NCI-H2081 treated with DMSO at 0.1 percent for 48 hours (cell line): ENCODE data around the gene COPG1.

Experiments
- DNase-seq: peaks from one replicate; lab custom pipeline; 2025; lab: John Stamatoyannopoulos, UW

Gene COPG1

GRCh38 chr3:129280183-129280582 is 30.8 kb downstream of the COPG1 start:
- DNase-seq: no peak

DNA sequence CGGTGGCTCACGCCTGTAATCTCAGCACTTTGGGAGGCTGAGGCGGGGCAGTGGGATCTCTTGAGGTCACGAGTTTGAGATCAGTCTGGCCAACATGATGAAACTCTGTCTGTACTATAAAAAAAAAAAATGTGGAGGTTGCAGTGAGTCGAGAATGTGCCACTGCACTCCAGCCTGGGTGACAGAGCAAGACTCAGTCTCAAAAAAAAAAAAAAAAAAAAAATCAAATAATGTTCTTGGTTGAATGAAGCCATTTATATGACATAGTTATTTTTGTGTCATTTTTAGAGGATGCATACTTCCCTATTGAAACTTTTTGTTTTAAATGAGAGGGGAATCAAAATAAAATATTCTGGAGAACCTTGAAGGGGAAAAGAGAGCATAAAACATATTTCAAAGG is 32.3 kb downstream of the COPG1 start:
- DNase-seq: no peak

GRCh38 chr3:129282727-129283327 is 33.4 kb downstream of the COPG1 start:
- DNase-seq: no peak

DNA sequence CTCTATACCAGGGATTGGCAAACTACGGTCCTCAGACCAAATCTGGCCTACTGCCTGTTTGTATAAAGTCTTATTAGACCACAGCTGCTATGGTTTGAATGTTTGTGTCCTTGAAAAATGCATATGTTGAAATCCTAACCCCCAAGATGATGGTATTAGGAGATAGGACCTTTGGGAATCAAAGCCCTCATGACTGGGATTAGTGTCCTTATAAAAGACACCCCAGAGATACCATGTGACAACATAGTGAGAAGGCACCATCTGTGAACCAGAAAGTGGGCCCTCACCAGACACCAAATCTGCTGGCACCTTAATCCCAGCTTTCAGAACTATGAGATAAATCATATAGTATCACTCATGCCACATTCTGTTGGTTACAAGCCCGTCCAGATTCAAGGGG is 36.7 kb downstream of the COPG1 start:
- DNase-seq: no peak

- no peak for DNase-seq
Measured at GRCh38 chr3:129288446-129288845, 39.0 kb downstream of the COPG1 start.

DNA sequence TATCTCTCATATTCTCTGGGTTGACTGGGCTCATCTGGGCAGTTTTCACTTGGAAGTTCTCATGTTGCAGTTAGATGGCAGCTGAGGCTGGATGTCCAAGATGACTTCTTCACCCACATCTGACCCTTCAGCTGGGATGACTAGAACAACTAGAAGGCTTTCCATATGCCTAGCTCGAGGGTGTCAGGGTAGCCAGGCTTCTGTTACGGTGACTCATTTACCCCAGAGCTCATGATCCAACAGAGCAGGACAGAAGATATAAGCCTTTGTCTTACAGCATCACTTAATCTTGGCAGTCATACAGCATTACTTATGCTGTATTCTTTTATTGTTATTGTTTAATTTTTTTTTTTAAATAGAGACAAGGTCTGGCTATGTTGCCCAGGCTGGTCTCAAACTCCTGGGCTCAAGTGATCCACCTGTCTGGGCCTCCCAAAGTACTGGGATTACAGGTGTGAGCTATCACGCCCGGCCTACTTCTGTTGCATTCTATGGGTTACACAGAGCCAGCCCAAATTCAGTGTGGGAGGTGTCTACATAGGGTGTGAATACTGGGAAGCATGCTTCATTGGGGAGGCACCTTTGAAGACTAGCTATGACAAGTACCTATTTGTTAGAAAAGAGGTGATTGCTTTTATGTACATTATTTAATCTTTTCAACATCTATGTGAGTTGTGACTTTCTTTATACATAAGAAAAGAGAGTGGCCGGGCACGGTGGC is 40.0 kb downstream of the COPG1 start:
- no peak for DNase-seq

DNA sequence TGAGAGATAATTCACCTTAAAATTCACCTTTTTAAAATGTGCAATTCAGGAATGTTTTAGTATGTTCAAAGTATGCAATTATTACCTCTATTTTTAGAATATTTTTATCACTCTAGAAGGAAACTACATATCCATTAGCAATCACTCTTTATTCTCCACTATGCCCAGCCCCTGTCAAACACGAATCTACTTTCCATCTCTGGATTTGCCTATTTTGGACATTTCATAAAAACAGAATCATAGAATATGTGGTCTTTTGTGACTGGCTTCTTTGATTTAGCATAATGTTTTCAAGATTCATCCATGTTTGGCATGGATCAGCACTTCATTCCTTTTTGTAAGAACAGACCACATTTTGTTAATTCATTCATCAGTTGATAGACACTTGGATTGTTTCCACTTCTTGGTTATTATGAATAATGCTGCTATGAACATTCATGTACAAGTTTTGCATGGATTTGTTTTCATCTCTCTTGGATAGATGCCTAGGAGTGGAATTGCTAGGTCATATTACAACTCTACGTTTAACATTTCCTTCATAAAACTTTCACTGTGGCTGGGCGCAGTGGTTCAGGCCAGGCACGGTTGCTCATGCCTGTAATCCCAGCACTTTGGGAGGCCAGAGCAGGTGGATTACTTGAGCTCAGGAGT is 42.0 kb downstream of the COPG1 start:
- no peak for DNase-seq

GRCh38 chr3:129295286-129295685 is 45.9 kb downstream of the COPG1 start:
- DNase-seq: no peak

GRCh38 chr3:129304146-129304961 is 54.9 kb downstream of the COPG1 start:
- no peak for DNase-seq

DNA sequence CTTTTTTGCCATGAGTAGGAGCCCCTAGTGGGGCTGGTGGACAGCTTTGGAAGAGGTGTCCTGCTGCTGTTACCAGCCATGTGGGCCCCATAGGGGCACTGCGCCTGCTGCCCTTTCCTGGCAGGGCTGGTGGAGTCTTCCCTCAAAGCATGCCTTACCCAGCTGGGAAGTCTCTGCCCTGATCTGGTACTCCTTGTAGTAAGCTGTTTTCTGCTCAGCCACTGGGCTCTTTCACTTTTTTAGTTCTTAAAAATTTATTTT is 55.5 kb downstream of the COPG1 start:
- DNase-seq: no peak

DNA sequence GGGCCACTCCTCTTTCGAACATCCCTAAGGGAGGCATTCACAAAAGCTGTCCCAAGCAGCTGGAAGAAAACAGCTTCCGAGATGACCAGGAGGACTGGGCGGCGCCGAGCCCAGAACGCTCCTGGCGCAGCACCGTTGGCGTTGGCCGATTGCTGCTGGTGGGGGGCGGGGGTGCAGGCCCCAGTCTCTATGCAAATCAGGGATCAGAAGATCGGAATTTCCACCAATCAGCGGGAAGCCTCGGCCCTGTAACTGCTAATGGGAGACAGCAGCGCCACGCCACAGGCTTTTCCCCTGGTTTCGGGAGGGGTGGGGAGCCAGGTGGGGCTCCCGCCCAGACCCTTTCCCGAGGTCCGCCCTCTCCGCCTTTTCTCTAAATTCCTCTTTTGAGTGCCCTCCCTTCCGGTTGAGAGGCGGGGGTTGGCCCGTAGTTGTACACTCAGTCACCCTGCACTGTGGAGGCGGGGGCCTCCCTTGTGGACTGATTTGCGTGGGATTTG is 56.2 kb downstream of the COPG1 start:
- DNase-seq: no peak

DNA sequence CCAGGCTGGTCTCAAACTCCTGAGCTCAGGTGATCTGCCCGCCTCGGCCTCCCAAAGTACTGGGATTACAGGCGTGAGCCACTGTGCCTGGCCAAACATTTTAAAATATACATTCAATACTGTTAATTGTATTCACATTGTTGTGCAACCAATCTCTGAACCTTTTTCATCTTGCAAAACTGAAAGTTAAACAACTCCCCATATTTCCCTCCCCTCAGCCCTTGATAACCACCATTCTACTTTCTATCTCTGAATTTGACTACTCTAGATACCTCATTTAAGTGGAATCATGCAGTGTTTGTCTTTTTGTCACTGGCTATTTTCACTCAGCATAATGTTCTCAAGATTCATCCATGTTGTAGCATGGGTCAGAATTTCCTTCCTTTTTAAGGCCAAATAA is 59.2 kb downstream of the COPG1 start:
- no peak for DNase-seq

- DNase-seq: no peak
Measured at GRCh38 chr3:129310111-129311011, 61.0 kb downstream of the COPG1 start.

GRCh38 chr3:129311054-129311902 is 61.9 kb downstream of the COPG1 start:
- no peak for DNase-seq

- no peak for DNase-seq
Measured at GRCh38 chr3:129312021-129312639, 62.7 kb downstream of the COPG1 start.

- DNase-seq: no peak
Measured at GRCh38 chr3:129312671-129313414, 63.4 kb downstream of the COPG1 start.

- no peak for DNase-seq
Measured at GRCh38 chr3:129313415-129313664, 63.9 kb downstream of the COPG1 start.

DNA sequence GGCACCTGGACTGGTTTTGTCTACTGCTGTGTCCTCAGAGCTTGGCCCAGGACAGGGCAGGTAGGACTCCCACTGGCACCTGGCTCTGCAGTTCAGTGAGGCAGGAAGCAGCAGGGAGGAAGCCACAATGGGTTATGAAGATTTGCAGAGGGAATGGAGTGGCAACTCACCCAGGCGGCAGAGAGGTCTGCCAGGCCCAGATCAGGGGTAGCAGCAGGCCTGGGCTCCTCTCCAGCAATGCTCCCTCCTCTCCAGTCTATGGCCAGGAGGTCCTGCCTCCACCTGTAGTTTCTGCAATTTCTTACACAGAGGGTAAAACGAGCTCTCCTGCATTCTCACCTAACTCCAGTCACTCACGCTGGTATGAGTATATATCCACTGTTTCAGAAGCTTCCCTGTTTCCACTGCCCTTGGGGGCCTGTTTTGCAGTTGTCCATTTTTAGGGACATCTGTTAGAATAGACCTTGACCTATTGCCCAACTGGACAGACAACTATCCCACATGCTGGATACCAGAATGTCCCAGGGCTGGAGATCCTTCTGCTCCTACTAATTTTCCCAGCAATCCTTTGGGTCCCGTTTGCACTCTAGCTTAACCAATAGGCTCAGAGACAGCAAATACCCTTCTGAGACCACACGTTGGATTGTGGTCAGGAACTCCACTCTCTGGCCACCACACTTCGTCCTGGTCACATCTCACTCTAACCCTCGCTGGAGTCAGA is 64.4 kb downstream of the COPG1 start:
- no peak for DNase-seq
